ENCODE data around the gene MPST. TPM values are rescaled to one million over a fixed set of nuclear protein-coding genes. Genes with fewer than 3 reads are reported as not detected.

MPST gene
- total RNA-seq, 1 experiment from 2014 or later, result 68.6 TPM

GRCh38 chr22:37007651-37008050 is 11.9 kb upstream of the MPST start:
- no TSS peak for BruUV-seq (replicated peaks)
- TF ChIP-seq TCF7L2 (IDR thresholded peaks at IDR 0.05; ENCODE audit: borderline replicate concordance, extremely low read depth, insufficient read depth, insufficient read length) (no peak), JUND (IDR thresholded peaks at IDR 0.05) (no peak), EZH2phosphoT487 (IDR thresholded peaks at IDR 0.05; ENCODE audit: borderline replicate concordance) (no peak), CBX3 (IDR thresholded peaks at IDR 0.05; ENCODE audit: low read depth) (no peak), CEBPB (IDR thresholded peaks at IDR 0.05; ENCODE audit: low read depth) (no peak), POLR2AphosphoS5 (IDR thresholded peaks at IDR 0.05; ENCODE audit: low read depth, low read length) (no peak), FOSL1 (IDR thresholded peaks at IDR 0.05; ENCODE audit: low read depth) (no peak), REST (IDR thresholded peaks at IDR 0.05; ENCODE audit: low read depth) (no peak), ZFX (IDR thresholded peaks at IDR 0.05) (no peak), SIN3A (IDR thresholded peaks at IDR 0.05; ENCODE audit: low read depth) (no peak), SRF (IDR thresholded peaks at IDR 0.05; ENCODE audit: low read depth) (no peak)
- intact Hi-C loops (cut with micrococcal nuclease), result no loop called here

More at GRCh38 chr22:37007651-37008050, 11.9 kb upstream of the MPST start:
- H3K36me3 ChIP-seq (ENCODE audit: control insufficient read depth in 1 of 2, insufficient read depth in 2 of 2, low read length in 2 of 2), result no peaks in the 10 kb centered on the region
- no peak overlapping the region for H2AFZ ChIP-seq (ENCODE audit: low read depth, low read length, poor library complexity, severe bottlenecking)
- no peaks in the 10 kb centered on the region for H3K9me2 ChIP-seq (ENCODE audit: insufficient read depth)
- no peak for DNase-seq (ENCODE audit: low read depth, low spot score)
- CTCF ChIA-PET, result no interaction called here
- no peak overlapping the region for H3K27ac ChIP-seq (ENCODE audit: low read depth, low read length)
- RAD21 ChIA-PET (ENCODE audit: low non-redundant PET in 1 of 2, low total read pairs in 2 of 2, uncharacterized antibody in 2 of 2, unreplicated experiment in 2 of 2), result no interaction called here
- H3K4me2 ChIP-seq (ENCODE audit: low read length), result no peak overlapping the region
- H3K4me1 ChIP-seq (ENCODE audit: control insufficient read depth in 1 of 2, insufficient read depth in 2 of 2, low read length in 2 of 2), result peaks cover 2 to 8% of the 10 kb centered on the region in 2 experiments; a peak in 2 of 4 replicates
- H3K9ac ChIP-seq (ENCODE audit: low read length), result no peak overlapping the region
- no peak for ATAC-seq
- no peaks in the 10 kb centered on the region for H3K27me3 ChIP-seq (ENCODE audit: insufficient read depth, low read length)
- POLR2A ChIA-PET, result no interaction called here
- H3K9me3 ChIP-seq (ENCODE audit: control insufficient read depth in 1 of 2, insufficient read depth in 1 of 2, low read depth in 1 of 2, low read length in 2 of 2), result peaks cover 0 to 4% of the 10 kb centered on the region in 2 experiments; a peak in 2 of 4 replicates
- H4K20me1 ChIP-seq (ENCODE audit: insufficient read depth), result no peaks in the 10 kb centered on the region
- H3K4me3 ChIP-seq (replicated peaks in 1 of 2; ENCODE audit: low read depth in 1 of 2, low read length in 2 of 2), result no peak overlapping the region
- no peaks in the 10 kb centered on the region for H3K79me2 ChIP-seq (ENCODE audit: insufficient read depth, low read length)
